Measurements from ENCODE around the gene GALR3.

- TF ChIP-seq RAD21 (IDR thresholded peaks at IDR 0.05 in 1 of 2, conservative IDR thresholded peaks at IDR 0.05 in 1 of 2; ENCODE audit: low read depth in 2 of 2, low read length in 2 of 2), result no peak
- no peak for TF ChIP-seq CTCF (IDR thresholded peaks at IDR 0.05; ENCODE audit: control extremely low read depth in 1 of 3, insufficient read depth in 1 of 3, low read depth in 1 of 3, low read length in 3 of 3)
- TF ChIP-seq GABPA (IDR thresholded peaks at IDR 0.05; ENCODE audit: borderline replicate concordance, insufficient read depth, low read length), result no peak
- TF ChIP-seq SIRT6 (IDR thresholded peaks at IDR 0.05; ENCODE audit: low read length), result no peak
- no peak for TF ChIP-seq RFX5 (IDR thresholded peaks at IDR 0.05; ENCODE audit: borderline replicate concordance, low read depth, low read length)
- no peak for TF ChIP-seq CHD1 (IDR thresholded peaks at IDR 0.05; ENCODE audit: low read depth, low read length)
Observed at GRCh38 chr22:37844904-37845329, 21.7 kb downstream of the GALR3 start.

Measured in H1 (cell line).